Measurements from ENCODE around the gene PSD4.

DNA sequence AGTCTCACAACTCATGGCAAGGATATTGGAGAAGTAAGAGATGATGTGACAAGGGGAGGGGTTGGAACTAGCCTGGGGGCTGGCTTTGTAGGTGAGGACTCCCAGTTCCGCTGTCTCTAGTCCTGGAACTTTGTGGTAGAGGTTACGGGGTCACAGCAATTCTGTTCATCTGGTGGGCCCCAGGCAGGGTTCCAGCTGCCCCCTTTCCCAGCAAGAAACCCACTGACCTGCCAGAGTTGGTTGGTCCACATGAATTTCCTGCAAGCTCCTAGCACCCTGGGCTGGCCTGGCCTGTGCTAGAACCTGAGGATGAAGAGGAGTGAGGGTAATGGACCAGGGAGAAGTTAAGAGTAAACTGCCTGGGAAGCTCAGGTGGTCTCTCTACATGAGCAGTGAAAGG, 41.3 kb downstream of the PSD4 start:
- TF ChIP-seq, protein P1, sequence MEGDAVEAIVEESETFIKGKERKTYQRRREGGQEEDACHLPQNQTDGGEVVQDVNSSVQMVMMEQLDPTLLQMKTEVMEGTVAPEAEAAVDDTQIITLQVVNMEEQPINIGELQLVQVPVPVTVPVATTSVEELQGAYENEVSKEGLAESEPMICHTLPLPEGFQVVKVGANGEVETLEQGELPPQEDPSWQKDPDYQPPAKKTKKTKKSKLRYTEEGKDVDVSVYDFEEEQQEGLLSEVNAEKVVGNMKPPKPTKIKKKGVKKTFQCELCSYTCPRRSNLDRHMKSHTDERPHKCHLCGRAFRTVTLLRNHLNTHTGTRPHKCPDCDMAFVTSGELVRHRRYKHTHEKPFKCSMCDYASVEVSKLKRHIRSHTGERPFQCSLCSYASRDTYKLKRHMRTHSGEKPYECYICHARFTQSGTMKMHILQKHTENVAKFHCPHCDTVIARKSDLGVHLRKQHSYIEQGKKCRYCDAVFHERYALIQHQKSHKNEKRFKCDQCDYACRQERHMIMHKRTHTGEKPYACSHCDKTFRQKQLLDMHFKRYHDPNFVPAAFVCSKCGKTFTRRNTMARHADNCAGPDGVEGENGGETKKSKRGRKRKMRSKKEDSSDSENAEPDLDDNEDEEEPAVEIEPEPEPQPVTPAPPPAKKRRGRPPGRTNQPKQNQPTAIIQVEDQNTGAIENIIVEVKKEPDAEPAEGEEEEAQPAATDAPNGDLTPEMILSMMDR (conservative IDR thresholded peaks at IDR 0.05; ENCODE audit: low read depth, low read length): no peak
- no peak for TF ChIP-seq EZH2 (IDR thresholded peaks at IDR 0.05; ENCODE audit: borderline replicate concordance, low read depth, low read length, poor library complexity, severe bottlenecking)
